Ovary (tissue), 3 donors: ENCODE results near the gene TBC1D5.

Experiments
- CTCF ChIP-seq, 3 donors: fragments of 450-650 bp in 2 of 3; fragments of 200-600 bp in 1 of 3; IDR thresholded peaks; one replicate each; pipeline versions ENCODE4 v1.5.1 to v1.8.0; 2016 to 2022; ENCODE audit warnings: antibody characterized with exemption in 3 of 3, mild to moderate bottlenecking in 1 of 3
- POLR2A ChIP-seq: fragments of 450-650 bp; IDR thresholded peaks from one replicate; pipeline ENCODE4 v1.6.1; 2017; ENCODE audit warnings: antibody characterized with exemption, mild to moderate bottlenecking, moderate library complexity
- donor health status: DM: no; HTN: no; CAD: no.

GRCh38 chr3:17141699-17142098, 600.7 kb downstream of the TBC1D5 start:
- TF ChIP-seq CTCF (IDR thresholded peaks at IDR 0.05): no peak
- TF ChIP-seq POLR2A: no peak
